Spleen (tissue), 7 donors: ENCODE data around the gene SETBP1.

Experiments used
- CTCF ChIP-seq, 11 experiments: fragments of 200-600 bp in 7 of 11; fragments of 450-650 bp in 4 of 11; sonication (generic) in 4 of 11; IDR thresholded peaks in 8 of 11; conservative IDR thresholded peaks in 3 of 11; 1 replicate in 7 of 11; 2 replicates in 4 of 11; pipeline versions ENCODE4 v1.4.0 to v1.8.0; 2016 to 2021; ENCODE audit warnings: antibody characterized with exemption in 11 of 11, inconsistent platforms in 4 of 11, mild to moderate bottlenecking in 1 of 11
- POLR2A ChIP-seq, 3 donors: fragments of 450-650 bp; IDR thresholded peaks; one replicate each; pipeline ENCODE4 v1.5.1; 2017; ENCODE audit warnings: antibody characterized with exemption in 3 of 3, mild to moderate bottlenecking in 1 of 3
- POLR2AphosphoS5 ChIP-seq, 3 donors: sonication (generic); formaldehyde crosslinking; IDR thresholded peaks; one replicate each; pipeline ENCODE4 v1.5.1; 2017; ENCODE audit warnings: antibody characterized with exemption in 3 of 3
- donor health status: DM: no; HTN: no; CAD: no; lungs with moderate emphysema.
- donor health status: DM: no; HTN: no; CAD: no.
- donor health status: DM: no; HTN: no; CAD: no.

GRCh38 chr18:44857081-44857480 lies 176.4 kb downstream of the SETBP1 start:
- no peak for TF ChIP-seq CTCF (IDR thresholded peaks at IDR 0.05 in 8 of 11, conservative IDR thresholded peaks at IDR 0.05 in 3 of 11)
- no peak for TF ChIP-seq POLR2AphosphoS5 (IDR thresholded peaks at IDR 0.05)
- no peak for TF ChIP-seq POLR2A (IDR thresholded peaks at IDR 0.05)
